Mononuclear cell (primary cell): ENCODE data around the gene ALPK1. TPM values are rescaled to one million over a fixed set of nuclear protein-coding genes. Genes with fewer than 3 reads are reported as not detected.

Experiments used
- H3K27me3 ChIP-seq: 2 replicates; pipeline ENCODE4 v1.6.0; 2011; ENCODE audit warnings: low read length, control low read depth; ENCODE audit not compliant: insufficient read depth
- H3K4me1 ChIP-seq: 2 replicates; pipeline ENCODE4 v1.5.1; 2011; ENCODE audit warnings: mild to moderate bottlenecking, low read length, control low read depth; ENCODE audit not compliant: insufficient read depth
- H3K4me3 ChIP-seq: 2 replicates; pipeline ENCODE4 v1.5.1; 2011; ENCODE audit warnings: mild to moderate bottlenecking, low read length, moderate library complexity
- H3K9me3 ChIP-seq: 2 replicates; pipeline ENCODE4 v1.5.1; 2011; ENCODE audit warnings: low read depth, mild to moderate bottlenecking, control low read depth, low read length
- total RNA-seq: library from RNA; depleted of rRNA; stranded (reverse); fragments of >200 nt; gene quantifications from one replicate; pipeline ENCODE4 v1.2.3, GENCODE V29; 2012

ALPK1 gene
- total RNA-seq, 1 donor = 9.6 TPM

DNA sequence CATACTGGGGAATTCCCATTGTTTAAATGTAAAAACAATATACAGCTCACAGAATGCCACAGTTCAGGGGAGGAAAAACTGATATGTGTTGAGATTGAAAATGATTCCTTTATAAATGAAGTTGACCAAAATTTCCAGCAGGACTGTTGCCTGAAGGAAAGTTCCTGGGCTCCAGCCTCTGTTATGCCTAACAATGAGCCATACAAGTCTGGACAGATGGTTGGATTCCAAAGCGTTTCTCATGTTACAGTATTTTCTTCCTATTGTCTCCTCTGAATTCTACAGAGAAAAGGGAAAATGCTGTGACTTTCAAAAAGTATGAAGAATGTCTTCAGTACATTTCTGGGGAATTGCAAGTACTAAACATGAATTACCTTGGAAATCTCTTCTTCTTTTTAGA lies 73.3 kb downstream of the ALPK1 start:
- Histone ChIP-seq H3K4me1 (no peaks in the 10 kb centered on the region), H3K4me3 (no peak overlapping the region), H3K27me3 (no peaks in the 10 kb centered on the region), H3K9me3 (peaks cover 8% of the 10 kb centered on the region)

GRCh38 chr4:112371361-112371760 lies 74.2 kb downstream of the ALPK1 start:
- Histone ChIP-seq H3K4me1 (no peaks in the 10 kb centered on the region), H3K9me3 (peaks cover 7% of the 10 kb centered on the region), H3K27me3 (no peaks in the 10 kb centered on the region), H3K4me3 (no peak overlapping the region)

DNA sequence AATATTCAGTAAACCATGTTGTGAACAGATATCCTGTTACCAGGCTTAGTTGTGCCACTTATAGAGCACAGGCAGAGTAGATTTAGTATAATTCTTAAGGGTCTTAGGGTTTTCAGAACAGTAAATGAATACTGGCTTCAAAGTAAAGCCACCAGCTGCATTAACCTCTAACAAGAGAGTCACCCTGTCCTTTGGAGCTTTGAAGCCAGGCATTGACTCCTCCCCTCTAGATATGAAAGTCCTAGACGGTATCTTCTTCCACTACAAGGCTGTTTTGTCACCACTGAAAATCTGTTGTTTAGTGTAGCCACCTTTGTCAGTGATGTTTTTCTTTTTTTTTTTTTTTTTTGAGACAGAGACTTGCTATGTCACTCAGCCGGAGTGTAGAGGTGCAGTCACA lies 77.7 kb downstream of the ALPK1 start:
- Histone ChIP-seq H3K9me3 (no peaks in the 10 kb centered on the region), H3K4me1 (no peaks in the 10 kb centered on the region), H3K4me3 (no peak overlapping the region), H3K27me3 (no peaks in the 10 kb centered on the region)

DNA sequence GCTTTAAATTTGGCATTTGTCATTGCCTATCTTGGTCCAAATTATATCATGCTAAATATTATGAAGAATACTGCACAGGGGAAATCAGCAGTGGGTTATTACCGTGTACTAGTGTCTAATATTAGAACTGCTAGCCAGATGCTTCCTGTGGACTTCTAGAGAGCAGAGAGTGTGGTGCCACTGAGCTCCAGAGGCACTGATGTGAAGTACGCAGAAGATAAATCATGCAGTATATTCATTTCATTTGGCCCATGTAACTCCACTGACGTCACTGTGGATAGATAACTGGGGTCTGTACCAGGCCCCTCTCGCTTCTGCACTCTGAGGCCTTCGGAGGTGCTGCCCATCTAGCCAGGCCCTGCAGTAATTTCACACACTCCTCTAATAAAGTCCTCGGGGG lies 80.0 kb downstream of the ALPK1 start:
- Histone ChIP-seq H3K27me3 (no peaks in the 10 kb centered on the region), H3K4me3 (no peak overlapping the region), H3K4me1 (no peaks in the 10 kb centered on the region), H3K9me3 (no peaks in the 10 kb centered on the region)

- H3K9me3 ChIP-seq = no peaks in the 10 kb centered on the region
- no peaks in the 10 kb centered on the region for H3K4me1 ChIP-seq
- no peak overlapping the region for H3K4me3 ChIP-seq
- H3K27me3 ChIP-seq = no peaks in the 10 kb centered on the region
Measured at GRCh38 chr4:112377594-112378242, 80.5 kb downstream of the ALPK1 start.

DNA sequence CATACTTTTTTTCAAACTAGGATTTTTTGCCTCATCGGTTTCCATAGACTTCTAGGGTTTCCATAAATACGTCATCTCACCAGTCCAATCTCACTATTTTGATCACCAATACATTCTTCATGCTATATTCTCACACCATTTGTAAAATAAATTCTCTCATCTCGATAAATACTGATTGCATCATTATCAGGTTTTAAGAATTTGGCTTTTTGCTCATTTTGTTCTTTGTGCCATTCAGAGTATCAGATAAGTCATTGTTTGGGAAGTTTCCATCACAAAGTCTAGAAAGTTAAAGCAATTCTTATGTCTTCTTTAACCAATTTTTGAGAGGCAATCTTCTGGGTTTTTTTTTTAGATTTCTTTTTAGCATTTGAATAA lies 81.1 kb downstream of the ALPK1 start:
- no peak overlapping the region for H3K4me3 ChIP-seq
- H3K9me3 ChIP-seq = no peaks in the 10 kb centered on the region
- no peaks in the 10 kb centered on the region for H3K4me1 ChIP-seq
- no peaks in the 10 kb centered on the region for H3K27me3 ChIP-seq

- no peaks in the 10 kb centered on the region for H3K4me1 ChIP-seq
- no peaks in the 10 kb centered on the region for H3K9me3 ChIP-seq
- H3K4me3 ChIP-seq = no peak overlapping the region
Measured at GRCh38 chr4:112378858-112379257, 81.7 kb downstream of the ALPK1 start.

DNA sequence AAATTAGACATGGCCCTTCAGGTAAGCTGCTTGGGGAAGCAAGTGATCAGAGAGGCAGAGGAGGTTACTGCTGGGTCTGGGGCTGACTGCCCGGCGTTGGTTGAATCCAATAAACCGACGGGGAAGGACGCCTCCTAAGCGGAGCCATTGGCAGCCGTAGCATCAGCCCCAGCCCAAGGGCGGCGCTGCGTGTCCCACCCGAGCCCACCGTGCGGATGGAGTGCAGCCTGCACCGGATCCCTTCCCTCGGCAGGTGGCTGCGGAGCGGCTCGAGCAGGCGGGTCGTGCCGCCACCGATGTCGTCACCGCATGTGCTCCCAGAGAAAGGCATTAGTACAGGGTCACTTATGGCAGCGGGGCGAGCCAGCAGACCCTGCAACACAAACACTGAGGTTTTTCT lies 82.1 kb downstream of the ALPK1 start:
- Histone ChIP-seq H3K27me3 (no peaks in the 10 kb centered on the region), H3K9me3 (no peaks in the 10 kb centered on the region), H3K4me1 (no peaks in the 10 kb centered on the region), H3K4me3 (no peak overlapping the region)

More at GRCh38 chr4:112378858-112379257, 81.7 kb downstream of the ALPK1 start:
- H3K27me3 ChIP-seq = no peaks in the 10 kb centered on the region

- Histone ChIP-seq H3K9me3 (no peaks in the 10 kb centered on the region), H3K4me3 (no peak overlapping the region), H3K27me3 (no peaks in the 10 kb centered on the region), H3K4me1 (no peaks in the 10 kb centered on the region)
Measured at GRCh38 chr4:112381996-112382692, 85.0 kb downstream of the ALPK1 start.

DNA sequence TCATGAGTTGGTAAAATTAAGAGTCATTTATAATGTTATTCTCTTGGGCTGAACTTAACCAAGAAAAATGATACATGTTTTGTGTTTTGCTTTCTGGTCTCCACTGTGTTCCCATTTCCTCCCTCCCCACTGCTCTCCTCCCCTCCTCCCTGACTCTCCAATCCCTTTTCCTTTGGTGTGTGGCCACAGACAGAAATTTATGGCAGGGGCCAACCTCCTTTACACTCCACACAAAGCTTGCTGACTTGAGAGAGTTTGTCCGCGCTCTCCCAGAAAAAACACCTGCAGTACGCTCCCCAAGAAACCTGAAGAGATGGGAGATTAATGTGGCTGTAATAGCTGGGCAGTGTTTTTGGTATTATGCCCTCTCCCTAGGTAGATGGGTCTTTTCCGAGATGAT lies 88.9 kb downstream of the ALPK1 start:
- no peaks in the 10 kb centered on the region for H3K27me3 ChIP-seq
- H3K9me3 ChIP-seq = no peaks in the 10 kb centered on the region
- H3K4me3 ChIP-seq = no peak overlapping the region
- H3K4me1 ChIP-seq = no peaks in the 10 kb centered on the region

DNA sequence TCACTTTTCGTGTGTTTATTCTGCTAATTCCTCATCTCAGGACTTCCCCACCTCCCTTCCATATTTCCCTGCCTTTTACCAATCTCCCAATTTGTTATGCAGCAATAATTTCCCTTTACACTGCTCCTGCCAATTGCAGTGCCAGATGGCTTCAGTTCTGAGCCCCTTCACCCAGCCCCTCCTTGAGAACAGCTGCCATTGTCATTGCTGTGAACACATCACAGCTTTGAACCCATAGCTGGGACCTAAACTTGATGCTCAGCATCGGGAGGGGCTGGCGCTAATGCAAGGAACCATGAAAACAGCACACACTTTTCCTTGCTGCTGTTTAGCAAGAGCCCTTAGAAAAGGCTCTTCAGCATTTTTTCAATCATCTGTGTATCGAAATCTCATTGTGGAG lies 104.9 kb downstream of the ALPK1 start:
- no peaks in the 10 kb centered on the region for H3K27me3 ChIP-seq
- no peaks in the 10 kb centered on the region for H3K4me1 ChIP-seq
- H3K4me3 ChIP-seq = no peak overlapping the region
- no peaks in the 10 kb centered on the region for H3K9me3 ChIP-seq

GRCh38 chr4:112403101-112403945 lies 106.2 kb downstream of the ALPK1 start:
- Histone ChIP-seq H3K27me3 (no peaks in the 10 kb centered on the region), H3K4me3 (no peak overlapping the region), H3K9me3 (no peaks in the 10 kb centered on the region), H3K4me1 (no peaks in the 10 kb centered on the region)

GRCh38 chr4:112410364-112410763 lies 113.2 kb downstream of the ALPK1 start:
- H3K9me3 ChIP-seq = no peaks in the 10 kb centered on the region
- no peaks in the 10 kb centered on the region for H3K4me1 ChIP-seq
- H3K27me3 ChIP-seq = no peaks in the 10 kb centered on the region
- H3K4me3 ChIP-seq = no peak overlapping the region

DNA sequence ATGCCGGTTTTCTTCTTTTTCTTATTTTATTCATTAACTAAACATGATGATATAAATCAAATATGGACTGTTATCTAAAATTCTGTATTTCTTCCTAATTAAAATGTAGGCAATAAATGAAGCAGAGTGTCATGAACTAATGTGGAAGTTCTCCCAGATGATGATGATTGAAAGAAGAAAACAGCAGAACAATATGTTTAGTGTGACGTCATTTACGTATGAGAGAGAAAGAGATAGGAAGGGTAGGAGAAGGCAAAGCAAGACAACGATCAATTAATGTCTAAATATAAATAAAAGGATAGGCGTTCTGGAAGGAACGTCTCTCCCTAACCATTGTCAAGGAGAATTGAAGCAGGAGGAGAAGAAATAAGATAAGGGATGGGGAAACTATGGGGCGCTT lies 113.6 kb downstream of the ALPK1 start:
- Histone ChIP-seq H3K4me3 (no peak overlapping the region), H3K9me3 (no peaks in the 10 kb centered on the region), H3K27me3 (no peaks in the 10 kb centered on the region), H3K4me1 (no peaks in the 10 kb centered on the region)

- Histone ChIP-seq H3K27me3 (no peaks in the 10 kb centered on the region), H3K4me1 (no peaks in the 10 kb centered on the region), H3K4me3 (no peak overlapping the region), H3K9me3 (no peaks in the 10 kb centered on the region)
Measured at GRCh38 chr4:112411781-112412550, 114.8 kb downstream of the ALPK1 start.
